GM23248 (cell line): Measurements from ENCODE around the gene PRKCE.

ENCODE experiments used
- EZH2 ChIP-seq: fragments of 200-600 bp; sonication (generic); IDR thresholded peaks from 2 replicates; pipeline ENCODE4 v1.6.1; 2018; ENCODE audit warnings: antibody characterized with exemption, mild to moderate bottlenecking; ENCODE audit not compliant: insufficient read depth, poor library complexity, severe bottlenecking
- EZH2phosphoT487 ChIP-seq: fragments of 200-600 bp; sonication (generic); IDR thresholded peaks from 2 replicates; pipeline ENCODE4 v1.6.1; 2018; ENCODE audit warnings: antibody characterized with exemption, moderate library complexity, mild to moderate bottlenecking, low read depth; ENCODE audit not compliant: insufficient read depth

DNA sequence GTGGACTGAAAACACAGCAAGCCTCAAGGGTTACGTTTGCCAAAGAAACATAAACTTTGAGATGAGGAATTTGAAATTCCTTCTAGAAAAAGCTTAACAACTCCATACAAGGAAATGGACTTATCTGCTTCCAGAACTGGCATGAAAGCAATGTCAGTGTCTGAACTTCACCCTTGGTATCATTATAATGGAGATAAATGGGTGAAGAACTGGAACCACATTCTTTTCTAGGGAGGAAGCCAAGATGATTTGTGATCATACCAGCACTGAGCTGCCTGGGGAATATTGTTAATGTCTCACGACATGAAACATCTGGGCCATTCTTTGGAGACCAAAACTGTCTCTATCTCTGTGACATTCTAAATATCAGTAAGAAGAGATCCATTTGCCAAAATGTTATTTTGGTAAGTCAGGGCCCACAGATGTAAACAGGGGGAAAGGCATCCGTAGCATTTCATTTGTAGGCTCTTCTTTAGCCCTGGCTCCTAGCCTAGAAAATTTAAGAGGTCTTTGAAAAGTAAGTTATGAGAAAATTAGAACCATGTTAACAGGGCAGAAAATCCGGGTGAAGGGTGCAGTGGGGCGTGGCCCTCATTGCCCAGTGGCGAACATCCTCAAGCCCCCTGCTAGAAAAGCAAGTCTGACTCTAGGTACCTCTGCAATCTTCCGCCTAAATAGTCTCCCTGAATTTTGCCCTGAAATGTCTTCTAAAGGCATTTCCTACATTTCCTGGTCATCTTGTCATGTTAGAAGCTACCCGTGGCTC lies 350.4 kb downstream of the PRKCE start:
- TF ChIP-seq EZH2phosphoT487 (no peak), EZH2 (no peak)
